GM23338 (cell line): ENCODE data around the gene GRIP2. TPM values are rescaled to one million over a fixed set of nuclear protein-coding genes. Genes with fewer than 3 reads are reported as not detected.

ENCODE experiments used
- ATAC-seq: fragments of 200-7000 bp; cut with Tn5 transposase; 3 replicates; pipeline ENCODE4 v1.9.1; 2020
- DNase-seq: peaks from one replicate; pipeline ENCODE4 v3.0.0-alpha.2; 2015; ENCODE audit warnings: low spot score
- H2AFZ ChIP-seq: fragments of 200-600 bp; sonication (generic); 2 replicates; pipeline ENCODE4 v1.8.0; 2016; ENCODE audit warnings: antibody characterized with exemption, mild to moderate bottlenecking, moderate library complexity
- H3F3A ChIP-seq: fragments of 200-600 bp; sonication (generic); replicated peaks from 2 replicates; pipeline ENCODE4 v1.8.0; 2017; ENCODE audit warnings: antibody characterized with exemption, mixed run types, low read depth
- H3K27ac ChIP-seq: fragments of 200-600 bp; sonication (generic); 2 replicates; pipeline ENCODE4 v1.6.1; 2016; ENCODE audit warnings: low read depth
- H3K27me3 ChIP-seq: fragments of 200-600 bp; sonication (generic); 2 replicates; pipeline ENCODE4 v1.8.0; 2016; ENCODE audit warnings: mild to moderate bottlenecking, mixed run types, moderate library complexity; ENCODE audit not compliant: insufficient read depth
- H3K36me3 ChIP-seq: fragments of 200-600 bp; sonication (generic); 2 replicates; pipeline ENCODE4 v1.8.0; 2016; ENCODE audit warnings: mild to moderate bottlenecking; ENCODE audit not compliant: insufficient read depth
- H3K4me1 ChIP-seq: fragments of 200-600 bp; sonication (generic); 2 replicates; pipeline ENCODE4 v1.8.0; 2016; ENCODE audit warnings: mild to moderate bottlenecking, moderate library complexity; ENCODE audit not compliant: insufficient read depth
- H3K4me2 ChIP-seq: fragments of 200-600 bp; sonication (generic); 2 replicates; pipeline ENCODE4 v1.7.1; 2017; ENCODE audit warnings: mixed run types
- H3K4me3 ChIP-seq: fragments of 200-600 bp; sonication (generic); 2 replicates; pipeline ENCODE4 v1.6.1; 2016; ENCODE audit warnings: mixed run types
- H3K79me2 ChIP-seq: fragments of 200-600 bp; sonication (generic); replicated peaks from 2 replicates; pipeline ENCODE4 v1.8.0; 2017; ENCODE audit warnings: mild to moderate bottlenecking; ENCODE audit not compliant: insufficient read depth
- H3K9me2 ChIP-seq: fragments of 200-600 bp; sonication (generic); 2 replicates; pipeline ENCODE4 v1.8.0; 2017; ENCODE audit not compliant: insufficient read depth
- H4K20me1 ChIP-seq: fragments of 200-600 bp; sonication (generic); replicated peaks from 2 replicates; pipeline ENCODE4 v1.8.0; 2017; ENCODE audit warnings: mild to moderate bottlenecking; ENCODE audit not compliant: insufficient read depth
- H3K27ac Mint-ChIP-seq: 2 replicates; pipeline ENCODE4 v1.8.0; 2020; ENCODE audit warnings: inconsistent platforms, mild to moderate bottlenecking, moderate library complexity, mixed read lengths
- H3K27me3 Mint-ChIP-seq: 3 replicates; pipeline ENCODE4 v1.8.0; 2022; ENCODE audit warnings: low read depth, mild to moderate bottlenecking, moderate library complexity, mixed read lengths, inconsistent platforms; ENCODE audit not compliant: insufficient read depth, poor library complexity
- H3K36me3 Mint-ChIP-seq: 3 replicates; pipeline ENCODE4 v1.8.0; 2021; ENCODE audit warnings: low read depth, mild to moderate bottlenecking, inconsistent platforms, moderate library complexity, mixed read lengths
- H3K4me1 Mint-ChIP-seq: 3 replicates; pipeline ENCODE4 v1.8.0; 2020; ENCODE audit warnings: mild to moderate bottlenecking, inconsistent platforms, mixed read lengths
- H3K4me3 Mint-ChIP-seq: 3 replicates; pipeline ENCODE4 v1.8.0; 2021; ENCODE audit warnings: moderate library complexity, mild to moderate bottlenecking, inconsistent platforms, mixed read lengths
- H3K9me3 Mint-ChIP-seq: 3 replicates; pipeline ENCODE4 v1.8.0; 2020; ENCODE audit warnings: moderate library complexity, mild to moderate bottlenecking, inconsistent platforms, mixed read lengths
- CREB1 ChIP-seq: fragments of 250-450 bp; sonication (Bioruptor Pico); IDR thresholded peaks from 2 replicates; pipeline ENCODE4 v1.5.0; 2020; ENCODE audit warnings: low read depth, mild to moderate bottlenecking, moderate library complexity
- CTCF ChIP-seq, 2 experiments: fragments of 200-600 bp in 1 of 2; sonication (generic) in 1 of 2; conservative IDR thresholded peaks; 2 replicates each; pipeline versions ENCODE4 v1.5.1 to v1.6.1; 2016 to 2017; ENCODE audit warnings: antibody characterized with exemption in 2 of 2, low read depth in 2 of 2, mild to moderate bottlenecking in 2 of 2, moderate library complexity in 1 of 2
- ETS1 ChIP-seq: IDR thresholded peaks from 2 replicates; pipeline ENCODE4 v1.6.1; 2016; ENCODE audit warnings: antibody characterized with exemption
- EZH2 ChIP-seq: fragments of 200-600 bp; sonication (generic); IDR thresholded peaks from one replicate; pipeline ENCODE4 v1.8.0; 2017; ENCODE audit warnings: antibody characterized with exemption, mild to moderate bottlenecking, low read depth; ENCODE audit not compliant: unreplicated experiment
- EZH2phosphoT487 ChIP-seq: fragments of 200-600 bp; sonication (generic); IDR thresholded peaks from one replicate; pipeline ENCODE4 v1.8.1; 2018; ENCODE audit warnings: antibody characterized with exemption; ENCODE audit not compliant: unreplicated experiment
- JUNB ChIP-seq: IDR thresholded peaks from one replicate; pipeline ENCODE4 v1.6.1; 2016; ENCODE audit warnings: antibody characterized with exemption; ENCODE audit not compliant: unreplicated experiment
- NANOG ChIP-seq: IDR thresholded peaks from 2 replicates; pipeline ENCODE4 v1.6.1; 2016; ENCODE audit warnings: antibody characterized with exemption, borderline replicate concordance
- POLR2AphosphoS5 ChIP-seq: IDR thresholded peaks from 2 replicates; pipeline ENCODE4 v1.6.1; 2016; ENCODE audit warnings: antibody characterized with exemption, low read depth
- REST ChIP-seq: IDR thresholded peaks from one replicate; pipeline ENCODE4 v1.6.1; 2018; ENCODE audit warnings: antibody characterized with exemption; ENCODE audit not compliant: unreplicated experiment
- STAT1 ChIP-seq: IDR thresholded peaks from one replicate; pipeline ENCODE4 v1.6.1; 2016; ENCODE audit warnings: antibody characterized with exemption; ENCODE audit not compliant: unreplicated experiment
- ZNF114 ChIP-seq: fragments of 250-450 bp; sonication (Bioruptor Pico); IDR thresholded peaks from 2 replicates; pipeline ENCODE4 v1.5.0; 2020; ENCODE audit warnings: mild to moderate bottlenecking, moderate library complexity
- ZNF331 ChIP-seq: fragments of 250-450 bp; sonication (Bioruptor Pico); IDR thresholded peaks from 2 replicates; pipeline ENCODE4 v1.5.0; 2020; ENCODE audit warnings: low read depth, mild to moderate bottlenecking, moderate library complexity
- polyA plus RNA-seq: library from polyadenylated mRNA; unstranded; fragments of >200 nt; fragmentation: Nextera tagmentation; extraction: Ambion mirVana; gene quantifications from 2 replicates; pipeline ENCODE4 v1.2.1, GENCODE V29; 2016
- total RNA-seq: library from RNA; depleted of rRNA; stranded (reverse); fragments of >200 nt; shearing (Covaris generic); gene quantifications from 2 replicates; pipeline ENCODE4 v1.2.3, GENCODE V29; 2014

GRIP2 gene
- total and polyA plus RNA-seq, 2 experiments from 2014 or later: 3.6 to 5.8 TPM

GRCh38 chr3:14465425-14465824 lies 74.7 kb downstream of the GRIP2 start (continued):
- no peak for TF ChIP-seq ETS1
- TF ChIP-seq NANOG: no peak
- no peak for TF ChIP-seq CTCF (conservative IDR thresholded peaks at IDR 0.05; ENCODE audit: low read depth in 2 of 2)
- TF ChIP-seq JUNB: no peak
- TF ChIP-seq POLR2AphosphoS5: no peak
- TF ChIP-seq CREB1 (CRISPR knock-in tag): no peak
- no peak for TF ChIP-seq ZNF331 (CRISPR knock-in tag)
- TF ChIP-seq REST: no peak
- no peak for TF ChIP-seq EZH2

GRCh38 chr3:14464521-14464920 lies 75.6 kb downstream of the GRIP2 start:
- Histone ChIP-seq H3K36me3 (peaks cover 5% of the 10 kb centered on the region), H3K27ac (no peak overlapping the region), H2AFZ (no peak overlapping the region), H3K4me2 (no peak overlapping the region), H3K9me2 (no peaks in the 10 kb centered on the region), H3K4me1 (no peaks in the 10 kb centered on the region), H3K4me3 (no peak overlapping the region), H3K27me3 (no peaks in the 10 kb centered on the region), H4K20me1 (peaks cover 8% of the 10 kb centered on the region), H3K79me2 (no peaks in the 10 kb centered on the region), H3F3A (0 out of 2 replicates have a peak, but pooled peaks cover 13% of the 10 kb centered on the region)
- TF ChIP-seq EZH2: no peak
- no peak for TF ChIP-seq CTCF (conservative IDR thresholded peaks at IDR 0.05; ENCODE audit: low read depth in 2 of 2)
- no peak for TF ChIP-seq EZH2phosphoT487
- no peak for TF ChIP-seq JUNB
- TF ChIP-seq ZNF114 (CRISPR knock-in tag): no peak
- no peak for TF ChIP-seq CREB1 (CRISPR knock-in tag)
- no peak for TF ChIP-seq NANOG
- TF ChIP-seq POLR2AphosphoS5: no peak
- TF ChIP-seq STAT1: no peak
- DNase-seq (no peak), ATAC-seq (no peak)
- Mint-ChIP-seq H3K36me3 (peaks cover 50% of the 10 kb centered on the region), H3K4me1 (peaks cover 10% of the 10 kb centered on the region), H3K27me3 (peaks cover 7% of the 10 kb centered on the region), H3K4me3 (no peak overlapping the region), H3K9me3 (no peaks in the 10 kb centered on the region), H3K27ac (no peak overlapping the region)
